ENCODE data around the gene SLC22A7. TPM values are rescaled to one million over a fixed set of nuclear protein-coding genes. Genes with fewer than 3 reads are reported as not detected.

SLC22A7 gene
- polyA plus RNA-seq, 1 donor (not counting 4 experiments of a cell fraction or from before 2014, with no cell fraction given): not detected

DNA sequence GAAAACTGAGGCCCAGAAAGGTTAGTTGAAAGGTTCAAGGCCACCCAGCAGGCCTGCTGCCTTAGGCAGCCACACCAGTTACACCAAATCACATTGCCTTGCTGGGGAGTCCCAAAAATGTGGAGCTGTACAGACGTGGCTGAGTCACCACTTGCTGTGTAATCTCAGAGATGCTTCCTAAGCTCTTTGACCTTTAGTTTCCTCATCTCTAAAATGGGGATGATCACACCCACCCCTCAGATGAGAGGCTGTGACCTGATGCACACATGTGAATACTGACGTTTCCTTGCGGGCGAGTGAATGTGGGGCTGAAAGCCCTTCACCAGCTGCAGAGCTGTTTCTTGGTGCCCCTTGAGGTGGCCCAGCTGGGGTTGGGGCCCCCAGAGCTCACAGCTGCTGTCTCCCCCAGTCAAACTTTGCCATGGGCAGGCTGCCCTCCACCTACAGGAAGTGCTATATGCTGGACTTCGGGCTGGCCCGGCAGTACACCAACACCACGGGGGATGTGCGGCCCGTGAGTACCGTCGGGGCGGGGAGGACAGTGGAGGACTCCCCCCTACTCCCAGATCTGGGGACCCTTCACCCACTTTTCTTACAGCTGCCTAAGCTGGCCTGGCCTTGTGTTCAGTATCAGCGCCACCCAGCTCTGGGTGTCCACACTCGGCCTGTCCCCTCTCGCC, 43.8 kb upstream of the SLC22A7 start:
- FAIRE-seq (no peak), DNase-seq (ENCODE audit: low read depth, low spot score) (no peak)
- H3K27ac ChIP-seq (ENCODE audit: control insufficient read depth, insufficient read depth, low read length): no peak overlapping the region
- no peak overlapping the region for H3K9ac ChIP-seq (ENCODE audit: control insufficient read depth, extremely low read depth, insufficient read depth, low read length)
- no peak overlapping the region for H3K4me2 ChIP-seq (ENCODE audit: control insufficient read depth, extremely low read depth, insufficient read depth, low read depth, low read length)
- TF ChIP-seq, protein P1, sequence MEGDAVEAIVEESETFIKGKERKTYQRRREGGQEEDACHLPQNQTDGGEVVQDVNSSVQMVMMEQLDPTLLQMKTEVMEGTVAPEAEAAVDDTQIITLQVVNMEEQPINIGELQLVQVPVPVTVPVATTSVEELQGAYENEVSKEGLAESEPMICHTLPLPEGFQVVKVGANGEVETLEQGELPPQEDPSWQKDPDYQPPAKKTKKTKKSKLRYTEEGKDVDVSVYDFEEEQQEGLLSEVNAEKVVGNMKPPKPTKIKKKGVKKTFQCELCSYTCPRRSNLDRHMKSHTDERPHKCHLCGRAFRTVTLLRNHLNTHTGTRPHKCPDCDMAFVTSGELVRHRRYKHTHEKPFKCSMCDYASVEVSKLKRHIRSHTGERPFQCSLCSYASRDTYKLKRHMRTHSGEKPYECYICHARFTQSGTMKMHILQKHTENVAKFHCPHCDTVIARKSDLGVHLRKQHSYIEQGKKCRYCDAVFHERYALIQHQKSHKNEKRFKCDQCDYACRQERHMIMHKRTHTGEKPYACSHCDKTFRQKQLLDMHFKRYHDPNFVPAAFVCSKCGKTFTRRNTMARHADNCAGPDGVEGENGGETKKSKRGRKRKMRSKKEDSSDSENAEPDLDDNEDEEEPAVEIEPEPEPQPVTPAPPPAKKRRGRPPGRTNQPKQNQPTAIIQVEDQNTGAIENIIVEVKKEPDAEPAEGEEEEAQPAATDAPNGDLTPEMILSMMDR (optimal IDR thresholded peaks at IDR 0.05 in 1 of 3, IDR thresholded peaks at IDR 0.05 in 1 of 3, conservative IDR thresholded peaks at IDR 0.05 in 1 of 3; ENCODE audit: extremely low read depth in 1 of 3, insufficient read depth in 2 of 3, low read length in 3 of 3): no peak
- TF ChIP-seq EZH2 (IDR thresholded peaks at IDR 0.05; ENCODE audit: low read length): no peak
- dilution Hi-C loops (cut with MboI; ENCODE audit: extremely low pct_ligation_motif_present, low sequenced_read_pairs): no loop called here
- H4K20me1 ChIP-seq (ENCODE audit: control insufficient read depth, extremely low read depth, insufficient read depth, low read length): no peaks in the 10 kb centered on the region
- no peaks in the 10 kb centered on the region for H3K4me1 ChIP-seq (ENCODE audit: control insufficient read depth, extremely low read depth, insufficient read depth, low read length)
- H3K79me2 ChIP-seq (ENCODE audit: control insufficient read depth, insufficient read depth, low read length): no peaks in the 10 kb centered on the region
- peaks cover 28% of the 10 kb centered on the region for H3K27me3 ChIP-seq (ENCODE audit: control insufficient read depth, extremely low read depth, insufficient read depth, low read length)
- H3K9me3 ChIP-seq (ENCODE audit: control insufficient read depth, low read depth, low read length): no peaks in the 10 kb centered on the region
- H2AFZ ChIP-seq (ENCODE audit: control insufficient read depth, low read length): no peak overlapping the region
- H3K9me1 ChIP-seq (ENCODE audit: control insufficient read depth, extremely low read depth, insufficient read depth, low read length): no peaks in the 10 kb centered on the region
- no peaks in the 10 kb centered on the region for H3K36me3 ChIP-seq (ENCODE audit: control insufficient read depth in 2 of 2, extremely low read depth in 1 of 2, insufficient read depth in 2 of 2, low read length in 2 of 2)
- H3K4me3 ChIP-seq (ENCODE audit: control insufficient read depth in 2 of 3, extremely low read depth in 1 of 3, insufficient read depth in 2 of 3, low read depth in 1 of 3, low read length in 3 of 3): no peak overlapping the region

DNA sequence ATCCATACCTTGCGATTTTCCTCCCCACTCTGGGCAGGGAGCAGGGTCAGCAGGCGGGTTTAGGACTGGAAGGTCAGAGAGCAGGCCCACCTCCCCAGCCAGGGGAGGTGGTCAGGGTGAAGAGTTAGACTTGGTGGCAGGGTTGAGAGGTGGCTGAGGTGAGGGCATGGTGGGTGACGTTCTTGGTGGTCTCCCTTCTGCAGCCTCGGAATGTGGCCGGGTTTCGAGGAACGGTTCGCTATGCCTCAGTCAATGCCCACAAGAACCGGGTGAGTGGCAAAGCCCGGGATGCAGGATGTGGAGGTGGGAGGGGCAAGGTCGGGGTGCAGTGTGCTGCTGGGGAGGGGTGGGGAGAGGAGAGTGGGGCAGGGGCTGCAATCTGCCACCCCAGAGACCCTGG, 43.2 kb upstream of the SLC22A7 start:
- Histone ChIP-seq H3K9ac (ENCODE audit: control insufficient read depth, extremely low read depth, insufficient read depth, low read length) (no peak overlapping the region), H3K4me2 (ENCODE audit: control insufficient read depth, extremely low read depth, insufficient read depth, low read depth, low read length) (no peak overlapping the region), H3K4me3 (ENCODE audit: control insufficient read depth in 2 of 3, extremely low read depth in 1 of 3, insufficient read depth in 2 of 3, low read depth in 1 of 3, low read length in 3 of 3) (no peak overlapping the region), H3K9me3 (ENCODE audit: control insufficient read depth, low read depth, low read length) (no peaks in the 10 kb centered on the region), H3K4me1 (ENCODE audit: control insufficient read depth, extremely low read depth, insufficient read depth, low read length) (no peaks in the 10 kb centered on the region), H4K20me1 (ENCODE audit: control insufficient read depth, extremely low read depth, insufficient read depth, low read length) (no peaks in the 10 kb centered on the region), H2AFZ (ENCODE audit: control insufficient read depth, low read length) (no peak overlapping the region), H3K36me3 (ENCODE audit: control insufficient read depth in 2 of 2, extremely low read depth in 1 of 2, insufficient read depth in 2 of 2, low read length in 2 of 2) (no peaks in the 10 kb centered on the region), H3K9me1 (ENCODE audit: control insufficient read depth, extremely low read depth, insufficient read depth, low read length) (no peaks in the 10 kb centered on the region), H3K79me2 (ENCODE audit: control insufficient read depth, insufficient read depth, low read length) (no peaks in the 10 kb centered on the region), H3K27ac (ENCODE audit: control insufficient read depth, insufficient read depth, low read length) (no peak overlapping the region), H3K27me3 (ENCODE audit: control insufficient read depth, extremely low read depth, insufficient read depth, low read length) (peaks cover 27% of the 10 kb centered on the region)
- FAIRE-seq: no peak
- no peak for DNase-seq (ENCODE audit: low read depth, low spot score)
- TF ChIP-seq, protein P1 (optimal IDR thresholded peaks at IDR 0.05 in 1 of 3, IDR thresholded peaks at IDR 0.05 in 1 of 3, conservative IDR thresholded peaks at IDR 0.05 in 1 of 3; ENCODE audit: extremely low read depth in 1 of 3, insufficient read depth in 2 of 3, low read length in 3 of 3): no peak
- no peak for TF ChIP-seq EZH2 (IDR thresholded peaks at IDR 0.05; ENCODE audit: low read length)
- dilution Hi-C loops (cut with MboI; ENCODE audit: extremely low pct_ligation_motif_present, low sequenced_read_pairs): no loop called here
